Stimulated activated CD4-positive, alpha-beta T cell treated with anti-CD3 and anti-CD28 coated beads, Interleukin-1b, Interleukin-23, amount 100 ng/mL, for 1 hour (primary cell): ENCODE results near the gene MRPL9.

Source experiments
- DNase-seq, 2 donors: peaks; one replicate each; pipeline ENCODE4 v3.0.0-alpha.2; 2020; ENCODE audit warnings: low read depth in 2 of 2

Gene MRPL9

GRCh38 chr1:151762941-151763921 lies at the start of gene MRPL9:
Gene MRPL9 (minus strand): TSS chr1:151763496. CDS start chr1:151763479, 17 bp downstream.
- DNase-seq = peak; percentile 63 to 73

DNA sequence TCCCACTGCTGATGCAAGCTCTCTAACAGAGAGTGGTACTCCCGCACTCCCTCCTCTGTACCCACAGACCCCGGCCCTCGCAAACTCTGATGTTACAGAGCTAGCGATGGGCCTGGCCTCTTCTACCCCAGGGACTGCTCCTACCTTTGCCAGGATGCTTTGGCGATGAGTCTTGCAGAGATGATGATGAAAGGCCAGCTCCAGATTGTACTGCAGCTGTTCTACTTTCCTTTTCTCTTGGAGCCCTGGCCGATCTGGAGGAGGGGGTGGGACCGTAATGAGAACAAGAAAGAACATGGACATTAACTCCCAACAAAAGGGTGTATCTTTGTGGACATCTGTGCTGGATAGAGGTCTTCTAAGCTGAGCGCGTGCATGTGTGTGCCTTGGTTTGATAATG lies 47.9 kb upstream of the MRPL9 start:
- no peak for DNase-seq

DNA sequence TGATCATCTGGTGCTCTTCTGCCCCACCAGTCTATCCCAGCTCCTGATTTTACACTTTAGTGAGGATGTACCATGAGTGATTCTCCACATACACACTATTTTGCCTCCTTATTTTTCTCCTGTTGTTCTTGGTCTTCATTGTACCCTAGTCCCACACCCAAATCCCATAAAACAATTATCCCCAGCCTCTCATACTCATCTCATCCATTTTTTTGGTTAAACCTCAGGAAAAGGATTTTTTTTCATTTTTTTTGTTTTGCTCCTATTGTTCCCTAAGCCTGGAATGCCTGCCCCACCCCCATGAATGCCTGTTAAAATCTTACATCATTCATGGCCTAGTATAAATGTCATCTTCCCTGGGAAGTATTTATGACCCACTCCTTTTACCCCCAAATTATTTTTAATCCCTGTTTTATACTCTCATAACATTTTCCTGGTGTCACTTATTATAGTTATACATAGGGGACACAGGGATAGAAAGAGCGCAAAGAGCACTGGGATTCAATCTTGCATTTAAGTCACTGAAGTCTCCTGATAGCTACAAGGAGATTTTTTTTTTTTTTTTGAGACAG lies 46.8 kb upstream of the MRPL9 start:
- DNase-seq = no peak

DNA sequence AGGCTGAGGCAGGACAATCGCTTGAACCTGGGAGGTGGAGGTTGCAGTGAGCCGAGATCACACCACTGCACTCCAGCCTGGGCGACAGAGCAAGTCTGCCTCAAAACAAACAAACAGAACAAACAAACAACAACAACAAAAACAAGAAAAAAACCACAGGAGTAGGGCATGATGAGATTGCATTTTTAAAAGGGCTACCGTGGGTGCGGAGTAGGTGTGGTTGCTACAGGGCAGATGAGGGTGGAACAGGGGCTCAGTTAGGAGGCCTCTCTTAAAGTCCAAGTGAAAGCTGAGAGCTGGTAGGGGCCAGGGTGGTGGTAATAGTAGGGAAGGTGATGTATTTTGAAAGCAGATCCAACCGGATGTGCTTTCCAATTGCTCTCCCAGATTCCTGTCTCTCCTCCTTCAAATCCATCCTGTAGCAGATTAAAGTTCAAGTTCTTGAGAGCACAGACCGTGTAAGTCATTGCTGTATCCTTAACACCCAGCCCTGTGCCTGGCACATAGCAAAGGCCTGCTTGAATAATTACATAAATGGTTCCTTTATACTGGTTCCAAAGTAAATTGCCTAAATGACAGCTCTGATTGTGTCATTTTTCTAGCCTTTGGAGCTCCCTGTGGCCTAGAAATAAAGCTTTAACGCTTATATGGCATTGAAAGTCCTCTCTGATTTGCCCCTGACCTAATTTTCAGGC lies 46.1 kb upstream of the MRPL9 start:
- DNase-seq = no peak

DNA sequence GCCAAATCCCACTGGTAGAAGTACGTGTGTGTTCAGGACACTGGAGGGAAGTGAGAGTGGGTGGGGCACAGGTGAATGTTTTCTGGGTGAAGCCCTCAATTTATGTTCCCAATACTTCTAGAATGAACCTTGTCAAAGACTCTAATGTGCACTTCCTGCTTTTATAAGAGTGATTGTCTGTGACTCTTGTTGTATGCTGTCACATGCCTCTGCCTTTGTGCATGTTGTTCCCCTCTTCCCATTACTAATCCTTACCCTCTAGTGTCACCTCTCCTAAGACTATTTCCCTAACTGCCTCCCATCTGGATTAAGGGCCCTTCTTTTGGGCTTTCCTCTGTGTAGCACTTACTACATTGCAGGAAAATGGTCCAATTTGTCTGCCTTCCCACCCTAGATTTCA lies 44.5 kb upstream of the MRPL9 start:
- no peak for DNase-seq

GRCh38 chr1:151807131-151807530 lies 43.8 kb upstream of the MRPL9 start:
- DNase-seq = no peak

DNA sequence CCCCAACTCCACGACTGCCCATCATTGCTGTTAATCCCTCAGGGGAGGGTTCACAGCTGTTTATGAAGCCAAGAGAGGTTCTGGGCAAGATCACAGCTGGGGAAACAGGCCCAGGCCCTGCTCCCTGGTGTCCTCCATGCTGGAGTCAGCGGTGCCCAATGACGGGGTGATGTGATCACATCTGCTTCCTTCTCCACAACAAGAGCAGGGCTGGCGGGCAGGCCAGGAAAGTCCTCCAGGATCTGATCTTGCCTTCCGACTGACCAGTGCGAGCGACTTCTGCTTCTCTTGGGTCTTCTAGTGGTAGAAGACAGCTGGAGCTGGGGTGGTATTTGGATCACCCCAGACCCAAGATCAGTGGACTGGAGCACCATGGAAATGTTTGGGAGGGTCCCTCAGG lies 42.9 kb upstream of the MRPL9 start:
- no peak for DNase-seq

DNA sequence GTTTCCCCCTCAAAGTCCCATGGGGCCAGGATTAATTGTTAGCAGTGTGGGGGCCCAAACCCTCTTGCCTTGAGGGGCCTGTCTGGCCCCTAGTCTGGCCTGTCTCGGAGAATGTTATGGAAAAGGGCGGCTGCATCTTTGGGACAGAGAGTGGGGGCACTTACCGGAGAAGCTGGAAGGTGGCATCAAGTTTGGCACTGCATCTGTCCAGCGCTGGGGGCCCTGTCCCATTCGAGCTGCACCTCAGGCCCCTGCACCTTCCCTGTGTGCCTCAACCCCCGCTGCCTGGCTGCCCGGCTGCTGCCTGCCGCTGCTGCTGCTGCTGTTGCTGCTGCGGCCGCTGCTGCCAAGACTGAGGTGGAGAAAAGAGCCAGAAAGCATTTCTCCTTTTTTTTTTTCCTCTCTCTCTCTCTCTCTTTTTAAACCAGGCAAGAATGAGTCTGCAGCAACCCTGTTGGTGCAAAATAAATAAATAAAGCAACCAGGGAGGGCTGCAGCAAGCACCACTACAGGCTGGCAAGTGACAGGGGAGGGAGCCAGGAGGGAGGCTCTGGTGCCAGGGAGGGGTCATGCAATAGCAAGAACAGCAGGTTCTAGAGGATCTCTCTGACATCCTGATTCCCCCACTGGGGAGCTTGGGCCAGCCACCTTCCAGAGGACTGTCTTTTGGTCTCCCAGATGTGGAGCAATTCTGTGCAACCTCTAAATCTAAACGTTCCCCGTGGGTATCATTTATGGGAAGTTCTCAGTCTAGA lies 41.9 kb upstream of the MRPL9 start, which contains the start of gene LINGO4:
TSS of gene LINGO4 (minus strand) at position 354 of the 755 bp plus-strand sequence. CDS start 2,715 bp downstream, outside the sequence.
- no peak for DNase-seq

GRCh38 chr1:151803915-151804314 lies 40.6 kb upstream of the MRPL9 start:
- no peak for DNase-seq

DNA sequence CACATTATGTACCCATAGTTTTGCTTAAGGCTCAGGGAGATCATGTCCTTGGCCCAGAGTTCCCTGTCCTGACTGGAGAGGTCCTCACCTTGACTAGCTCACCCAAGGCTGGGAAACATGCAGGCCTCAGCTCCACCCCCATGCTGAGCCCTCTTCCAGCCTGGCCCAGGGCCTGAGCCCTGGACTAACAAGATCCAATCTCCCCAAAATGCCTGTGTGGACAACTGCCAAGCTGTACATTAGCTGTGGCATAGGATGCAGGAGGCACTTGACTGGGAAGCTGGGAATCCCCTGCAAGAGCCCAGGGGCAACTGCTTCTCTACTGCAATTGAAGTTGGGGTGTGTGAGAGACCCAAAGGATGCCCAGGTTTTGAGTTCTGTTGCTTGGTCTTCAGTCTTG lies 39.9 kb upstream of the MRPL9 start:
- DNase-seq = no peak

GRCh38 chr1:151802372-151802771 lies 39.1 kb upstream of the MRPL9 start:
- DNase-seq = no peak

DNA sequence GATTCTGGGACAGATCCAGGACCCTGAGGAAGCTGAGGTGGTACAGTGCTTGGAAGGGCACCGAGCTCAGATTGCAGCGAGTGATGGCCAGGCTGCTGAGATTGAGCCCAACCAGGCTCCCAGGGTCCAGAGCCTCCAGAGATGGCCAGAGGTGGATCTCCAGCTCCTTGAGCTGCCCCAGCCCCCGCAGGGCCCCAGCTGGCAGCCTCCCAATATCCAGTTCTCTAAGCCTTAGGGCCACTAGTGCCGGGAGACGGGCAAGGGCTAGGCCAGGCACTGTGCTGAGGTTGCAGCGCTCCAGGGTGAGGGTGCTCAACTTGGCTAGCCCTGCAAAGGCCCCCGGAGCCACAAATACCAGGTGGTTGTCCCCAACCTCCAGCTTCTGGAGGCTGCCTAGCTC lies 38.5 kb upstream of the MRPL9 start:
- DNase-seq = no peak

DNA sequence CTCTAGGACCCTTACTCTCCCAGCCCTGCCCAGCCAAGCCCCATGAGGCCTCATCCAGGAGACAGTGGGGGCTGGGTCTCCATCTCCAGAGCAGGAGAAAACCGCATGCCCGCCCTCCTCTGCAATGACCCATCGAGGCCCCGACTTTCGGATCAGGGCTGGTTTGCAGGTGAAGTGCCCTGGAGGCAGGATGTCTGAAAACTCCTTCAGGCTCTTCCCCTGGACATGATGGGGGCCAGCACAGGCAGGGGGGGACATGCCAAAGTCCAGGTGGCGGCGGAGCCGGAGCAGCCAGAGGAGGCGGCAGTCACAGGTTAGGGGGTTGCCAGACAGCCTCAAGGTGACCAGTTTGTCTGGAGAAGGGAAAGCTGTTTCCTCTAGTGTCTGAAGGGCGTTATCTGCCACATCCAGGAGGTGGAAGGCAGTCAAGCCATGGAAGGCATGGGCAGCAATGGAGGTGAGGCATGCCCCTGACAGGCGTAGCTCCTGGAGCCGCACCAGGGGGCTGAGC lies 38.1 kb upstream of the MRPL9 start:
- DNase-seq = no peak

- no peak for DNase-seq
Observed at GRCh38 chr1:151800830-151801229, 37.5 kb upstream of the MRPL9 start.

DNA sequence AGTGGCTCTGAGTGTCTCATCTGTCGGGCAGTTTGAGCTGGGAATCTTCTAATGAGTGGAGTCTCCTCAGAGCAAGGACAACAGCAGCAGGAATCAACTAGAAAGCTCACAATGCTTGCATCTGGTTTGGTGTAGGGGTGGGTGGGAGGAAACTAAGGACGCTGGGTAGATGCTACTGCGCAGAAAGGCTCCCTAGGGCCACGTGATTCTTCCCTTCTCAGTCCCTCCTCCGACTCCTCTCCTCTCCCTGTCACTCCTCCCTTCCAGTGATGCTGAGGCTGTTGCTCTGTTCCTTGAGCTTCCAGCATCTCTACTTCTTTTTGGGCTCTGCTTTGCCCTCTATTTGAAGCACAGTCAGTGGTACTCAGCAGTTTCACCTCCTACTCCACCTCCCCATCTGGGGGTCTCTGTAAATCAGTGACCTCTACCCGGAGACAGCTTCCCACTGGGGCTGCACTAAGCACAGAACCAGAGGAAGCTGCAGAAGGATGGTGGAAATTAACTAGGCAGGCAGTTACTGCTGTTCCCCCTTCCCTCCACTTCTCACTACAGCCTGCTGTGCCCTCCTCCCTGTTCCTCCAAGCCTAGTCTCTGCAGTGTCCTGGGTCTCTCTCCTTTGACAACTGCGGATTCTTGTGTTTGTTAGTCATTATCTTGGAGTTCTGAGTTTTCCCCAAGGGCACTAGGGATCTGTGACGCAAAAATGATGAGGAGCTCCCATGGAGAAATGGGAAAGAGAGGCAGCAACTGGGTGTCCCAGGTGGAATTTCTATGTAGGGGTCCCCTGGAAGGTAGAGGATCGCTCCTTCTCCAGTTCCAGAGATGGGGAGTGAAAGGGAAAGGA lies 36.1 kb upstream of the MRPL9 start:
- DNase-seq = no peak

- no peak for DNase-seq
Observed at GRCh38 chr1:151798571-151798970, 35.3 kb upstream of the MRPL9 start.

DNA sequence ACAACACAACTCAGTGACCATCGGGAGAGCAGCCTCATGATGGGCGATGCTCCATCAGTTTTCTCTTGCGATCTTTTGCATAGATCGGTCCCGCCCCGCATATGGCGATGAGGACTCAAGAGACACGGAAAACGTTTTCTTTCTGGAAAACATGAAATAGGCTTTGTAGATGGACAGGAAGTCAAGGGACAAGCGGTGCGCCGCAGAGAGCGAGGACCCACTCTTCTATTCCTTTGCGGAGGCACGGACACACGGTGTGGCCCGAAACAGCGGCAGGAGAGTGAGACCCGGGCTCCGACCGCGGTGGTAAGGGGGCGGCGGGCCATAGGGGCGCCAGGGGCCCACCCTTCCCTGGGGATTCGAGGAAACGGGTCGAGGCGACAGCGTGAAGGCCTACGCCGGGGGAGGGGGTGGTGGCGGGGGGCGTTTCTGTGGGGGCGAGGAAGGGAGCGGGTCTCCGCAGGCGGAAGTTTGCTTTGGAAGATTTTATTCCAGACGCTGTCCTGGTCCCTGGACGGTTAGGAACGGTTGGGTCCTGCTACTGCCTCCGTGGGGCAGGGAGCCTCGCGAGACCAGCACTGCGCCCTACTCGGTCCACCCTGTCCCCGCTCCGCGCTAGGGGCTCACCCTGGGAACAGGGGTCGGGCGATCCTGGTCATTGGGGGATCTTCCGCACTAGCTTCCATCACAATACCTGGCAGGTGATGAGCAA lies 27.8 kb upstream of the MRPL9 start:
- DNase-seq = no peak

DNA sequence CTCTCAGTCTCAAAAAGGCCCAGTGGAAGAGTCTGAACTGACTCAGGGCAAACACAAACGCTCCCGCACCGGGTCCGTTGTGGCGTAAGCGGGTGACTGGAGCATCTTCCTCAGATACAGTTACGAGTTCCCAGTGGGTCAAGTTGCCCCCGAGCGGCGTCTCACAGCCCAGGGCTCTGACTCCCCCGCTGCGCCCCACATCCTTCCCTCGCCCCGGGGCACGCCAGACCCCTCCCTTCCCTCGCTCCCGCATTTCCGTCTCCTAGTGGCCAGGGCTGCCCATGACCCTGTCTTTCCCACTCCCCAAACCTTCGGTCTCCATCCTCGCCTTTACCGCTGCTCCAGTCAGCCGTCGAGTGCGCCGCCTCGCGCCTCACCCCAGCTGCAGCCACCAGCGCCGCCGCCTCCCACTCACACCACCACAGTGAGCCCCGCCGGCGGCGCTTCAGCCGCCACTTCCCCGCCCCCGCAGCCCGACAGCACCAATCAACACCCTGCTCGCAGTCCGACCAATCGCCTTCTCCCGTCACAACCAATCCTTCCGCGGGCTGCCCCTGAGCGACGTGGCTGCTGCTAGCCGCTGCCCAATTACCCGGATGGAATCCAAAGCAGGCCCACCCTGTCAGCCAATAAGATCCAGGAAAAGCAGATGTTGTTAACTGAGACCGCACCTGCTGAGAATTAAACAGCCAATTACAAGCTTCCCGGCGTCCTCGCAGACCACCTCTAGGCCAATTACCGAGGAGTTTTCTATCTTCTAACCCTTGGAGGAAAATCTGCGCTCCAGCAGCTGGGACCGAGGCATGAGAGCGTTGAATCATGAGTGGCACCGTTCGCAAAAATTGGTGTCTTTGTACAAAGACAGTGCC lies 27.0 kb upstream of the MRPL9 start, which contains the start of gene TDRKH:
TSS of gene TDRKH (minus strand) at position 430 of the 869 bp plus-strand sequence. CDS start 7,478 bp downstream, outside the sequence.
- DNase-seq = peak; percentile 96

GRCh38 chr1:151787689-151788088 lies 24.4 kb upstream of the MRPL9 start:
- DNase-seq = no peak
